Measurements from ENCODE around the gene SEPTIN11.

DNA sequence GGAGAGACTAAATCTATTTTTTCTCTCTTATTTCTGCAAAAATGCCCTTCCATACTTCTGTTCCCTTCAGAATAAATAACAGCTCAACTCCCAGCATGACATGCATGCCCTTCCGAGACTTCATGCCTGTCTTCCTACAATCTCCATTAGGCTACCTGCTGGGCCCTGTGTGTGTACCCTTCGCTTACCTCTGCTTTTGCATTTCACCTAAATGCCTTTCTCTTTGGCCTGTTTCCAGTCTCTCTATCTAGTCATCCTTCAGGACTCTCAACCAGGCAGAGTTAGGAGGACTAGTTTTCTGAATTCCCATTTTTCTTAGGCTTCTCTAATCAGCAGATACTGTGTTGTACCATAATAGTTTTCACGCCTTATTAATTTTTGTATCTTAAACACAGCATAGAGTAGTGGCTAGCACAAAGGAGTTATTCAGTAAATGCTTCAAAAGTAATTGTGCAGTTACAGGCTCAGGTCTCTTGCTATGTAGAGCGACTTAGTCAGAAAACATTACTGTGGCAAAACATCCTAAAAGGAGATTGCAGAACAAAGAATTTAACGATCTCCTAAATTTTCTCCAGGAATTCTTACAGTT is 20.5 kb downstream of the SEPTIN11 start:
- TF ChIP-seq EZH2 (IDR thresholded peaks at IDR 0.05; ENCODE audit: low read length, missing control alignments): no peak
- TF ChIP-seq, protein P1, sequence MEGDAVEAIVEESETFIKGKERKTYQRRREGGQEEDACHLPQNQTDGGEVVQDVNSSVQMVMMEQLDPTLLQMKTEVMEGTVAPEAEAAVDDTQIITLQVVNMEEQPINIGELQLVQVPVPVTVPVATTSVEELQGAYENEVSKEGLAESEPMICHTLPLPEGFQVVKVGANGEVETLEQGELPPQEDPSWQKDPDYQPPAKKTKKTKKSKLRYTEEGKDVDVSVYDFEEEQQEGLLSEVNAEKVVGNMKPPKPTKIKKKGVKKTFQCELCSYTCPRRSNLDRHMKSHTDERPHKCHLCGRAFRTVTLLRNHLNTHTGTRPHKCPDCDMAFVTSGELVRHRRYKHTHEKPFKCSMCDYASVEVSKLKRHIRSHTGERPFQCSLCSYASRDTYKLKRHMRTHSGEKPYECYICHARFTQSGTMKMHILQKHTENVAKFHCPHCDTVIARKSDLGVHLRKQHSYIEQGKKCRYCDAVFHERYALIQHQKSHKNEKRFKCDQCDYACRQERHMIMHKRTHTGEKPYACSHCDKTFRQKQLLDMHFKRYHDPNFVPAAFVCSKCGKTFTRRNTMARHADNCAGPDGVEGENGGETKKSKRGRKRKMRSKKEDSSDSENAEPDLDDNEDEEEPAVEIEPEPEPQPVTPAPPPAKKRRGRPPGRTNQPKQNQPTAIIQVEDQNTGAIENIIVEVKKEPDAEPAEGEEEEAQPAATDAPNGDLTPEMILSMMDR (conservative IDR thresholded peaks at IDR 0.05 in 1 of 2, IDR thresholded peaks at IDR 0.05 in 1 of 2; ENCODE audit: low read depth in 1 of 2, low read length in 2 of 2): no peak

All from fibroblast of lung (primary cell).